ENCODE measurements around the gene MS4A2.

MS4A2 gene

GRCh38 chr11:60143768-60144167 lies 55.3 kb downstream of the MS4A2 start:
- H3K27me3 ChIP-seq: no peaks in the 10 kb centered on the region
- H3K36me3 ChIP-seq: no peaks in the 10 kb centered on the region
- DNase-seq: no peak
- H3K4me3 ChIP-seq (ENCODE audit: low read depth, low read length): no peak overlapping the region
- H3K9me3 ChIP-seq: no peaks in the 10 kb centered on the region
- H3K4me1 ChIP-seq: no peaks in the 10 kb centered on the region
- TF ChIP-seq CTCF (IDR thresholded peaks at IDR 0.05; ENCODE audit: low read depth, low read length): no peak

GRCh38 chr11:60145677-60146076 lies 57.2 kb downstream of the MS4A2 start:
- DNase-seq: no peak
- H3K9me3 ChIP-seq: no peaks in the 10 kb centered on the region
- H3K36me3 ChIP-seq: no peaks in the 10 kb centered on the region
- H3K4me3 ChIP-seq (ENCODE audit: low read depth, low read length): no peak overlapping the region
- no peak for TF ChIP-seq CTCF (IDR thresholded peaks at IDR 0.05; ENCODE audit: low read depth, low read length)
- no peaks in the 10 kb centered on the region for H3K27me3 ChIP-seq
- no peaks in the 10 kb centered on the region for H3K4me1 ChIP-seq
